ENCODE data around the gene HPS4. TPM values are rescaled to one million over a fixed set of nuclear protein-coding genes. Genes with fewer than 3 reads are reported as not detected.

HPS4 gene
- total RNA-seq, 1 experiment from 2014 or later, result 48.1 TPM

GRCh38 chr22:26462051-26462450, 21.5 kb downstream of the HPS4 start:
- POLR2A ChIA-PET, result interaction anchor here (0.6 kb wide), 1 partner anchor 33 kb away, joined by 3 read pairs; no protein-coding TSS in a partner anchor
- Mint-ChIP-seq H3K27me3 (ENCODE audit: low read depth) (no peaks in the 10 kb centered on the region), H3K27ac (no peak overlapping the region), H3K4me3 (no peak overlapping the region), H3K36me3 (peaks cover 56% of the 10 kb centered on the region), H3K4me1 (peaks cover 4% of the 10 kb centered on the region; the same call in 1 of the 2 replicates), H3K9me3 (no peaks in the 10 kb centered on the region)
- no peak for ATAC-seq
- no peak for DNase-seq (ENCODE audit: low spot score)
- CTCF ChIA-PET, result interaction anchor here (0.8 to 5.0 kb wide), 16 partner anchors 10 to 211 kb away, joined by 3 to 69 read pairs (median 4); no protein-coding TSS in a partner anchor
- TF ChIP-seq E2F1 (CRISPR knock-in tag; IDR thresholded peaks at IDR 0.05) (no peak), MXD4 (CRISPR knock-in tag; IDR thresholded peaks at IDR 0.05; ENCODE audit: borderline replicate concordance) (no peak), IRF2 (CRISPR knock-in tag; IDR thresholded peaks at IDR 0.05; ENCODE audit: borderline replicate concordance, low read depth) (no peak), ZNF425 (CRISPR knock-in tag; conservative IDR thresholded peaks at IDR 0.05) (no peak), ZNF317 (CRISPR knock-in tag; IDR thresholded peaks at IDR 0.05; ENCODE audit: borderline replicate concordance, low read depth) (no peak), PRDM15 (CRISPR knock-in tag; IDR thresholded peaks at IDR 0.05) (no peak), CTCF (IDR thresholded peaks at IDR 0.05) (no peak), FOXJ3 (CRISPR knock-in tag; IDR thresholded peaks at IDR 0.05; ENCODE audit: borderline replicate concordance) (no peak)

GRCh38 chr22:26461188-26461810, 22.3 kb downstream of the HPS4 start:
- POLR2A ChIA-PET, result interaction anchor here (0.6 kb wide), 1 partner anchor 34 kb away, joined by 3 read pairs; no protein-coding TSS in a partner anchor
- Mint-ChIP-seq H3K4me3 (no peak overlapping the region), H3K9me3 (no peaks in the 10 kb centered on the region), H3K27ac (peak overlapping the region; percentile 84; the same call in 1 of the 2 replicates), H3K36me3 (peaks cover 49% of the 10 kb centered on the region), H3K4me1 (peaks cover 4% of the 10 kb centered on the region; the same call in 1 of the 2 replicates), H3K27me3 (ENCODE audit: low read depth) (no peaks in the 10 kb centered on the region)
- DNase-seq (ENCODE audit: low spot score) (peak; percentile 88), ATAC-seq (peak; percentile 99)
- CTCF ChIA-PET, result interaction anchor here (0.6 to 5.0 kb wide), 21 partner anchors 9 to 204 kb away, joined by 3 to 69 read pairs (median 4); partner anchors contain the start of genes HPS4 and SRRD
- TF ChIP-seq ZNF121 (CRISPR knock-in tag; IDR thresholded peaks at IDR 0.05), result no peak
- peak; percentile 57; the same call in 1 of the 2 replicates for TF ChIP-seq CTCF (IDR thresholded peaks at IDR 0.05)
- TF ChIP-seq ZNF416 (CRISPR knock-in tag; IDR thresholded peaks at IDR 0.05), result no peak
- no peak for TF ChIP-seq AFF4 (CRISPR knock-in tag; IDR thresholded peaks at IDR 0.05; ENCODE audit: borderline replicate concordance)

All from WTC11 (cell line).